Mucosa of descending colon (tissue), 3 donors: ENCODE data around the gene HTRA3. TPM values are rescaled to one million over a fixed set of nuclear protein-coding genes. Genes with fewer than 3 reads are reported as not detected.

Source experiments
- ATAC-seq: fragments of 200-7000 bp; cut with Tn5 transposase; one replicate; pipeline ENCODE4 v1.9.1; 2020; ENCODE audit warnings: mild to moderate bottlenecking, moderate library complexity
- DNase-seq, 3 donors: peaks; one replicate each; pipeline ENCODE4 v3.0.0-alpha.2; 2020
- H3K36me3 ChIP-seq: fragments of 200-600 bp; one replicate; pipeline ENCODE4 v1.8.0; 2021; ENCODE audit warnings: low read depth, mild to moderate bottlenecking
- H3K4me1 ChIP-seq: fragments of 200-600 bp; one replicate; pipeline ENCODE4 v1.8.0; 2021; ENCODE audit warnings: low read depth, mild to moderate bottlenecking
- H3K4me3 ChIP-seq: fragments of 200-600 bp; one replicate; pipeline ENCODE4 v1.8.0; 2021; ENCODE audit warnings: mild to moderate bottlenecking
- H3K9me3 ChIP-seq: fragments of 200-600 bp; one replicate; pipeline ENCODE4 v1.8.0; 2021; ENCODE audit warnings: mild to moderate bottlenecking
- CTCF ChIP-seq: fragments of 200-600 bp; IDR thresholded peaks from one replicate; pipeline ENCODE4 v1.8.0; 2022; ENCODE audit warnings: antibody characterized with exemption, mild to moderate bottlenecking
- intact Hi-C, 2 donors: fragments of 100-400 bp; cut with DNase I in 1 of 2; cut with micrococcal nuclease in 1 of 2; formaldehyde crosslinking; loops; one replicate each; pipeline versions ENCODE4 v1.11.0 to v1.11.1; 2022; cut with DNase I, micrococcal nuclease
- total RNA-seq, 3 donors: library from RNA; stranded (reverse); fragmentation: NEBNext Ultra II Directional in 2 of 3; extraction: Animal tissue kit (Norgen Biotek cat#: 25700) in 2 of 3; gene quantifications; one replicate each; pipeline versions ENCODE4 v1.2.1 to v1.2.4, GENCODE V29; 2021 to 2023
- donor health status: DM: no; HTN: no; CAD: no; lungs with moderate emphysema.
- donor health status: DM: no; HTN: no; CAD: no.
- donor health status: DM: no; HTN: yes; CAD: no.

Gene HTRA3
- total RNA-seq, 3 donors from 2014 or later, result 2.5 to 18.5 (median 4.2) TPM

DNA sequence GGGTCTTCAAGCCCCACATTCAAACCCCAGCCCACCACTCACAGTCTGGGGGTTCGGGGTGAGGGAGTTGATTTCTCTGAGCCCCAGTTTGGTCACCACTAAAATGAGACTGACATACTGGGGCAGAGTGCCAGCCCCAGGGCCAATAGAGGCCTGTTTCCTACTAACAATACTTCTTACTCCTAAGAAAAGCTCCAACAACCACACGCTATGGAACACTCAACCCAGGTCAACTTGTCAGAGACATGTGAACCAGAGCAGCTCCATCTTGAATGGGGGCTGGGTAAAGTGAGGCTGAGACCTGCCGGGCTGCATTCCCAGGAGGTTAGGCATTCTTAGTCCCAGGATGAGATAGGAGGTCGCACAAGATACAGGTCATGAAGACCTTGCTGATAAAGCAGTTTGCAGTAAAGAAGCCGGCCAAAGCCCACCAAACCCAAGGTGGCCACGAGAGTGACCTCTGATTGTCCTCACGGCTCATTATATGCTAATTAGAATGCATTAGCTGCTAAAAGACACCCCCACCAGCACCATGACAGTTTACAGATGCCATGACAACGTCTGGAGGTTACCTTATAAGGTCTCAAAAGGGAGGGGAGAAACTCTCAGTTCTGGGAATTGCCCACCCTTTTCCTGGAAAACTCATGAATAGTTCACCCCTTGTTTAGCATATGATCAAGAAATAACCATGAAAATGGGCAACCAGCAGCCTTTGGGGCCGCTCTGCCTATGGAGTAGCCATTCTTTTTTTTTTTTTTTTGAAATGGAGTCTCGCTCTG lies 26.6 kb upstream of the HTRA3 start:
- no peak for ATAC-seq
- Histone ChIP-seq H3K9me3 (no peaks in the 10 kb centered on the region), H3K4me1 (peaks cover 3% of the 10 kb centered on the region), H3K4me3 (no peak overlapping the region), H3K36me3 (no peaks in the 10 kb centered on the region)
- TF ChIP-seq CTCF, result no peak
- no peak for DNase-seq
- intact Hi-C loops, result loop anchor here (5.0 kb wide), 2 partner anchors 159 to 164 kb away; no protein-coding TSS in a partner anchor

DNA sequence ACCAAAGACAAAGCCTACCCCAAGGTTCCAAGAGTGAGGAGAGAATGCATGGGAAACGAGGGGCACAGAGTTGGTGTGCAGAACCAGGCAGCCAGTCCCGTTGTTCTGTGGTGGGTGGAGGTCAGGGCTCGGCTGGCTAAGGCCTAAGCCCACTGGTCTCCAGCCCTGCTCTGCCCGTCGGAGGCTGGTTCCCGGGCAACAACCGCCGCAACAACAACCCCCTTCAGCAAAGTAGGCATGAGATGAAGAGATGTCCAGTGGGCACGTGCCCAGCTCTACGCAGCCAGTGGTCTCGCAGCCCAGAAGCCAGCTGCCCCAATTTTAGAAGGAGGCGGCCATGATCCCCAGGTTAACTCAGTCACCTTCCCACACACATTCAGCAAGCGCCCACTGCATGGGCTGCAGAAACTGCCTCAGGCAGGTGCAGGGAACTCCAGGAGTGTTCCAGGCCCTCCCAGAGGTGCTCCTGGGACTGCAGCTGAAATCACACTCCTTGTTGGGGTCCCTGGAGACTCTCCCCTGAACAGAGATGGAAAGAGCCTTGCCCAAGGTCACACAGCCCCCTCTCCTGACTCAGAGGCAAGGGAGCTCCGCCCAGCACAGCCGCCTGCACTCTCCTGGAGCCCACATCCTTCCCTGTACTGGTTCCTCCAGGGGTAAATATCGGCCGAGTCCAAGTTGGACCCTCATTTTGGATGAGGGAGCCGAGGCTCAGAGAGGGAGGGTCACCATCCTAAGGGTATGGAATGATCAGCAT lies 25.4 kb upstream of the HTRA3 start:
- TF ChIP-seq CTCF, result no peak
- DNase-seq (no peak), ATAC-seq (no peak)
- Histone ChIP-seq H3K36me3 (no peaks in the 10 kb centered on the region), H3K4me3 (no peak overlapping the region), H3K9me3 (no peaks in the 10 kb centered on the region), H3K4me1 (no peaks in the 10 kb centered on the region)
- intact Hi-C loops, result loop anchor here (5.0 kb wide), 2 partner anchors 158 to 163 kb away; no protein-coding TSS in a partner anchor

- DNase-seq (no peak), ATAC-seq (no peak)
- intact Hi-C loops, result loop anchor here (5.0 kb wide), 2 partner anchors 157 to 162 kb away; no protein-coding TSS in a partner anchor
- H3K4me1 ChIP-seq, result no peaks in the 10 kb centered on the region
- H3K9me3 ChIP-seq, result no peaks in the 10 kb centered on the region
- no peaks in the 10 kb centered on the region for H3K36me3 ChIP-seq
- TF ChIP-seq CTCF, result no peak
- no peak overlapping the region for H3K4me3 ChIP-seq
Measured at GRCh38 chr4:8244931-8245460, 24.6 kb upstream of the HTRA3 start.

DNA sequence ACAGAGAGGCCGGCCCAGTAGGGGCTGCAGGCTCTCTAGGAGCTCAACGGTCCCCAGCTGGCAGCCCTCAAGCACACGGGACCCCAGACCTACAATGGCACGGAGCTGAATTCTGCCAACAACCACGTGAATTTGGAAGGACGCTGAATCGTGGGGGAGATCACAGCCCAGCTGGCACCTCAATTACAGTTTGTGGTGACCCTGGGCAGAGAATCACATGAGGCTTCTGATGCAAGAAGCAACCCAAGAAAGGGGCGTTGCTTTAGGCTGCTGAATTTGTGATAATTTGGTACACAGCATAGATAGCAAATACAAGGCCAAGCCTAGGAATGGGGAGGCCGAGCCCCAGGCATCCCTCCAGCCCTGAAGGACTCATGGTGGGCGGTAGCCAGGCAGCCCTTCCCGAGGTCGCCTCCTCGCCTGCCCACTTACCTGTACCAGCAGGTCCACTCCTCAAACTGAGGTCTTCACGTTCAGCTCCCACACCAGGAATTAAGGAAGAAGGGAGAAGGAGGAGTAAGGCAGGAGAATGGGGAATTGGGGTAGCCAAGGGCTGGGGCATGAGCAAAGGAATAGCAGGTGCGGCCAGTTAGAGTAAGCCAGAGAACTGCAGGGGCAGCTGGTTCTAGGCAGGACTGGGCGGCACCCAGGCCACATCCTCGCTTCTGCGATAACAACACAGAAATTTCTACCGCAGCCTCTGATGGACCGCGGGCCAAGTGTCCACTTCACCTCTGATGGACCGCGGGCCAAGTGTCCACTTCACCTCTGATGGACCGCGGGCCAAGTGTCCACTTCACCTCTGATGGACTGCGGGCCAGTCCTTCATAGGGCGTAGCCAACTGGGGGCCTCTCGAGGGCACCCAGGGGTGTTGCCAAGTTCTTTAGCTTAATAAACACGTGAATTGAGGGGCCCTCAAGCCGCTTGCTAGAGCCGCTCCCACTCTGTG lies 23.4 kb upstream of the HTRA3 start:
- intact Hi-C loops, result no loop called here
- no peak for TF ChIP-seq CTCF
- Histone ChIP-seq H3K4me3 (no peak overlapping the region), H3K9me3 (no peaks in the 10 kb centered on the region), H3K36me3 (no peaks in the 10 kb centered on the region), H3K4me1 (no peaks in the 10 kb centered on the region)
- no peak for DNase-seq
- ATAC-seq, result no peak
